UCSD-AML1 (cell line): Measurements from ENCODE around the gene IER3.

Experiments used
- DNase-seq: peaks from one replicate; lab custom pipeline; 2025; ENCODE audit not compliant: unreplicated experiment; lab: John Stamatoyannopoulos, UW

The IER3 gene

GRCh38 chr6:30709101-30709868 is 35.1 kb downstream of the IER3 start:
- no peak for DNase-seq

- DNase-seq: no peak
Observed at GRCh38 chr6:30707281-30707850, 37.0 kb downstream of the IER3 start.

GRCh38 chr6:30705620-30706019 is 38.7 kb downstream of the IER3 start:
- DNase-seq: no peak

- no peak for DNase-seq
Observed at GRCh38 chr6:30703821-30704220, 40.5 kb downstream of the IER3 start.

- DNase-seq: no peak
Observed at GRCh38 chr6:30703011-30703410, 41.3 kb downstream of the IER3 start.

GRCh38 chr6:30700340-30700739 is 44.0 kb downstream of the IER3 start:
- DNase-seq: no peak

GRCh38 chr6:30696432-30696831 is 47.9 kb downstream of the IER3 start:
- no peak for DNase-seq
